T follicular helper cell (primary cell): Measurements from ENCODE around the gene LPCAT1.
"Not testable (repeated sequence)": the region's sequence is repeated elsewhere in the genome, so short reads cannot be mapped to it uniquely, and the experiment has no call there.

Source experiments
- DNase-seq: peaks from one replicate; pipeline ENCODE4 v3.0.0-alpha.2; 2020; ENCODE audit warnings: low read depth

Gene LPCAT1

DNA sequence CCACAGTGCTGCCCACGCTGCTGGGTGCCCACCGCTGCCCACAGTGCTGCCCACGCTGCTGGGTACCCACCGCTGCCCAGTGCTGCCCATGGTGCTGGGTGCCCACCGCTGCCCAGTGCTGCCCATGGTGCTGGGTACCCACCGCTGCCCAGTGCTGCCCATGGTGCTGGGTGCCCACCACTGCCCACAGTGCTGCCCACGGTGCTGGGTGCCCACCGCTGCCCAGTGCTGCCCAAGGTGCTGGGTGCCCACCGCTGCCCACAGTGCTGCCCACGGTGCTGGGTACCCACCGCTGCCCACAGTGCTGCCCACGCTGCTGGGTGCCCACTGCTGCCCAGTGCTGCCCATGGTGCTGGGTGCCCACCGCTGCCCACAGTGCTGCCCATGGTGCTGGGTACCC lies 101.2 kb downstream of the LPCAT1 start:
- not testable (repeated sequence) for DNase-seq

DNA sequence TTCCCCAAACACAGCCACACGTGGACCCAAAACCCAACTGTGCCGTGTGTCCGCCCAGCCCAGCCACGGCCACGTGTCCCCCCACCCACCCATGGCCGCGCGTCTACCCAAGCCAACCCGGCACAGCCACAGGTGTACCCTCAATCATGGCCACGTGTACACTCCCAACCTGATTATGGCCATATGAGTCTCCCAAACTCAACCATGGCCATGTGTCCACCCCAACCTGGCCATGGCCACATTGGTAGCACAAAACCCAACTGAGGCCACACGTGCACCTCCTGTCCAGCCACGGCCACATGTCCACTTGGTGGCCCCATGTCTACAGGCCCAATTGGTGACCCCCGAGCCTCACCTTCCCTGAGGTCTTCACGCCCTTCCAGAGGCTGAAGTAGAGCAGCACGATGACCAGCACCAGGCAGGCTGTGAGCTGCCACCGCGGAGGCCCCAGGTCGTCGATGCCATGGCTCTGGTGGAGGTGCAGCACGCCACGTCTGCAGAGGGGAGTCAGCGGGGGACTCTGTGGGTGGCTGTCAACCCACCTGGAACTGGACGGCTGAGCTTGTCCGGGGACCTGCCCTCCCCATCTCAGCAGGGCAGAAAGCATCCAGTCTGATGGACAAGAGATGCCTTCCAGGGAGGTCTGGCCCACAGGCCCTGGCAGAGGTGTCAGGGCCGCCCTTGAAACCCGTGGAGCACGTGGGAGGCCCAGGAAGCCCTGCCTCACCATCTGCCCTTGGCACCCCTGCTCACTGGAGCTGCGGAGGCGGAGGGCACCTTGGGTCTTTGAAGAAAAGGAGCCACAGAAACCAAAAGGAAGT lies 102.0 kb downstream of the LPCAT1 start:
- DNase-seq = no peak

DNA sequence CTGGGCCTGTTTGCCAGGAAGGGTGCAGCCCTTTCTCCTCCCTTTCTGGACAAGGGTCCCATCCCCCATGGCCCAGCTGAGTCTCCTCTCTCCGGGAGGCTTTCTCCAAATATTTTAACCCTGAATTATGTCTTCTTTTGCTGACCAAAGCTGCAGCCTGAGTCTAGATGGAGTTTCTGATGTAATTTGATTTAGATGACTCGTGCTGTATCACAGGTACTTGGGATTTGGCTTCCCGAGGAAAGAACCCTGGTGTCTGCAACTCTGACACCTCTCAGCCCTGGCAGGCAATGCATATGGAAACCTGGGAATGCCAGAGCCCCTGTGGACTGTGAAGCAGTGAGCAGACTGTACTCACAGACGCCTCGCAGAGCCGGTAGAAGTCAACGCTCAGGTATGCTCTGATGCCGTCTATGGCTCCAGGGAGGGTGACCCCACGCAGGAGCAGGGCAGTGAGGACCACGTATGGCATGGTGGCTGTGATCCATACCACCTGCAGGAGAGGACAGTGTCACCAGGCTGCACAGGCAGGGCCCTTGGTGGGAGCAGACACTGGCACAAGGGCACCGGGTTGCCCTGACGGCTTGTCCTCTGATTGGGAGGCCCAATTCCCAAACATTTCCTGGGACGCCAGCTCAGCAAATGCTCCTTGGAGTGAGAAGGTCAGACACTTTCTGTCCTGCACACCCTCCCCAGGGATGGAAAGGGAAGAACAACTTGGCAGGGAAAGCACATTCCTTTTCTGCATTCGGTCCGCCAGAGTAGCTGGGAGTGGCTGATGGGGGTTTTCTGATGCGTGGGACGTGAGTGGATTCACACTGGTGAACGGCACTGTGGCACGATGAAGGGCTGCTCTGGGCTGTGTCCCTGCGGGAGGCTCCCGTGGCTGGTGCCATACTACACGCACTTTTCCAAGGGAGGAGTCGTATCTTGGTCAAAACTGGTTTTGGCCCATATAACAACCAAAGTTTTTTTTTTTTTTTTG lies 103.3 kb downstream of the LPCAT1 start:
- DNase-seq = no peak

DNA sequence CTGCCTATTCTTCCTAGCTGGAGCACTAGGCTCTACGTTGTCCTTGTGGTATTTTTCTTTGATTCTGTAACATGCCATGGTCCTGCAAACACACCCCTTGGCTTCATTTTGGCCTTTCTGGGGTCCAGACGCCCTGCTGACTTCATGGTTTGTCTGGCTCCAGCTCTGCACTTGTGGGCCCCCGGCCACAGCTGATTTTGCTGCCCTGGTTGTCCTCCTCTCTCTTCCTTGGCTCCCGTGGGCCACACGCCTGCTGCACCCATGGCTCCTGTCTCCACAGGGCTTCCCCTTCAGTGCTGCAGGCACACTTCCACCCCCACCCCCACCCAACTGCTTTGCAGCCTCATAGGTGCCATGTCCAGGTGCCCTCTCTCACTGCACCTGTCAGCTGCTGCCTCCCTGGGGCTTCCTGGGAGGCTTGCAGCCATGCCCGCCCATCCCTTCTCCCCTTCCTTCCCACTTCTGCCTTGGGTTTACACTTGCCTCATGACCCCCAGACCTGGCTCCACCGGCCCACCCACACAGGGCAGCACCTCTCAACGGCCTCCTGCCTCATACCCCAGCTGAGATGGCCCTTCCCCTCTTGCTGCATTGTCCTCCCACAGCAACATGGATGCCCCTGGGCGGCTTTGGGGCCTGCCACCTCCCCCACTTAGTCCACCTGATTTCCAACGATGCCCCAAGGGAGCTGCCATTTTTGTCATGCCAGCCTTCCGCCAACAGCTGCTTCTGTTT lies 104.1 kb downstream of the LPCAT1 start:
- DNase-seq = no peak

DNA sequence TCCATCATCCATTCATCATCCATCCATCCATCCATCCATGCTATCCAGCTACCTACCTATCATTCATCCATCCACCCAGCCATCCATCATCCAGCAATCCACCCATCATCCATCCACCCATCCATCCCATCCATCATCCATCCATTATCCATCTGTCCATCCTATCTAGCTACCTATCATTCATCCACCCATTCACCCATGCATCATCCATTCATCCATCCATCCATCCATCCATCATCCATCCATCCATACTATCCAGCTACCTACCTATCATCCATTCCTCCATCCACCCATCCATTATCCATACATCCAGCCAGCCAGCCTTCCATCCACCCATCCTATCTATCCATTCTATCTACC lies 104.9 kb downstream of the LPCAT1 start:
- no peak for DNase-seq

DNA sequence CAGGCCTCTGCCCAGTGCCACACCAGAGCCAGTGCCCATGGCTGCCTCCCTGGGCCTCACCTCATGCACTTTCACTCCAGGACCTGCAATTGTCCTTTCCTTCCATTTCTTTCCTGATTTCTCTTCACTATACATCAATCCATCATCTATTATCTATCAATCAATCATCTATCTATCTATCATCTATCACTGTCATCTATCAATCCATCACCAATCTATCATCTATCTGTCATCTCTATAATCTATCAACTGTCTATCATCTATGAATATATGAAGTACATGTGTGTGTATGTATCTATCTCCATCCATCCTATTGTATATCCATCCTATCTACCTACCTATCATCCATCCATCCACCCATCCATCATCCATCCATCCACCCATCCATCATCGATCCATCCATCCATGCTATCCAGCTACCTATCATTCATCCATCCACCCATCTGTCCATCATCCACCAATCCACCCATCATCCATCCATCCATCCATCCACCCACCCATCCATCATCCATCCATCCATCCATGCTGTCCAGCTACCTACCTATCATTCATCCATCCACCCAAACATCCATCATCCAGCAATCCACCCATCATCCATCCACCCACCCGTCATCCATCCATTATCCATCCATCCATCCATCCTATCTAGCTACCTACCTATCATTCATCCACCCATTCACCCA lies 105.4 kb downstream of the LPCAT1 start:
- no peak for DNase-seq

DNA sequence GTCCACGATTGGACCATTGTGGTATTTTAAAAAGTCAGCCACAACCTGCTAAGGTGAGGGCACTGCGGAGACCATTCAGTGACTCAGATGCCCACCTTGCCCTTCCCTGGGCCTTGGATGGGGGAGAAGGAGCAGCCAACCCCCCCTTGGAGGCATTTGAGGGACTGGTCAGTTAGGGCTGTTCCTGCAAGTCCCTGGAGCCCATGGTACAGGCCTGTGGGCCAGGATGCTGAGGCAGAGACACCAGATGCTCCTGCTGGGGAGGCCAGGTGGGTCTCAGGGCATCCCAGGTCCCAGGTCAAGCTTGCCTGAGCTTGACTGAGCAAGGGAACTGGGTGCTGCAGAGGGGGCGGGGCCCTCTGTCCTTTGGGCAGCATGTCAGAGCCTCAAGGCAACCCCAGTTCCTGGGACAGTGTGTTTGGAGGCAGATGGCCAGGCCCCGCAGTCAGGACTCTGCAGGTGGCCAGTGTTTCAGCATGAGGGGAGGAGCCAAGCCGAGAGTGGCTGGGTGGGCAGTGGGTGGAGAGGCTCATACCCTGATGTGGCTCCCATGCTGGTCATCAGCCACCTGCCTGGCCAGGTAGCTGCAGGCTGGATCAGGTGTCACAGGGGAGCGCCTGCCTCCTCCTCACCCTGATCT lies 106.1 kb downstream of the LPCAT1 start:
- no peak for DNase-seq

DNA sequence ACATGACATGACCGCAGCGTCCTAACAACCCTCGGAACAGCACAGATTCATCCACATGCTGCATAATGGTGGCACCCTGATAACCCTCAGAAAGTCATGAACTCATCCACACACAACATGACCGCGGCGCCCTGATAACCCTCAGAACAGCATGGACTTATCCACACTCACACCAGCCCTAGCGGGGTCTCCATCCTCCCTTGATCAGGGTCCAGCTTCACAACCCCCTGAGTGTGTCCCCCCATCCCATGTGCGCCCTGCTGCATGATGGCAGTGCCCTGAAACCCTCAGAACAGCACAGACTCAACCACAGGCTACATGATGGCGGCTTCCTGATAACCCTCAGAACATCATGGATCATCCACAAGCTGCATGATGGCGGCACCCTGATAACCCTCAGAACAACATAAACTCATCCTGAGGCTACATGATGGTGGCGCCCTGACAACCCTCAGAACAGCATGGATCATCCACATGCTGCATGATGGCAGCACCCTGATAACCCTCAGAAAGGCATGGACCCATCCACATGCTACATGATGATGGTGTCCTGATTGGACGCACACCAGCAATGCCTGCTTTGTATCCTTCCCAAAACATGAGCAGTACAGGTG lies 106.8 kb downstream of the LPCAT1 start:
- DNase-seq = no peak

DNA sequence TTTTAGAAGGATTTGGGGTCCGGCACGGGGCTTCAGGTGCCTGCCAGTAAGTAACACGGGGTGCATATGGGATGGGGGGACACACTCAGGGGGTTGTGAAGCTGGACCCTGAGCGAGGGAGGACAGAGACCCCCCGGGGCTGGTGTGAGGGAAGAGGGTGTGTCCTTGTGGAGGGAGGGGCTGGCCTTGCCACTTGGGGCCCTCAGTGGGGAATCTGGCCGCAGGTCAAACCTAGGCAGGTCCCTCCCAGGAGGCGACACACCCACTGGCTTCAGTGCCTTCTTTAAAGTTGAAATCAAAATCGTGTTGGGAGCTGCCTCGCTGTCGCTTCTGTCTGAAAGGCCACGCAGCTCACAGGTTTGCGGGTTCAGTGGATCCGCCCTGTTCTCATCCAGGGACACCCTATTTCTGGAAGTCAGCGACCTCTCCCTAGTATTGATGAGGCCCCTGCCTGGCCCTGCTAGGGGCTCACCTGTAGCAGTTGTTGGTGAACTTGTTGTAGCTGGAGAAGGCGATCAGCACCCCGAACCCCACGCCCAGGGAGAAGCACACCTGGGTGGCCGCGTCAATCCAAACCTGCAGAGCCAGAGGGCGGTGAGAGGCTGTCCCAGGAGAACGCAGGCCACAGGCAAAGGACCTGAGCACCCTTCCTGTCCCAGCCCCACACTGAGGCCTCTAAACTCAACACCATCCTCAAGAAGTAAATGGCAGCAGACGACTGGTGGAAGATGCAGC lies 108.0 kb downstream of the LPCAT1 start:
- DNase-seq = no peak

DNA sequence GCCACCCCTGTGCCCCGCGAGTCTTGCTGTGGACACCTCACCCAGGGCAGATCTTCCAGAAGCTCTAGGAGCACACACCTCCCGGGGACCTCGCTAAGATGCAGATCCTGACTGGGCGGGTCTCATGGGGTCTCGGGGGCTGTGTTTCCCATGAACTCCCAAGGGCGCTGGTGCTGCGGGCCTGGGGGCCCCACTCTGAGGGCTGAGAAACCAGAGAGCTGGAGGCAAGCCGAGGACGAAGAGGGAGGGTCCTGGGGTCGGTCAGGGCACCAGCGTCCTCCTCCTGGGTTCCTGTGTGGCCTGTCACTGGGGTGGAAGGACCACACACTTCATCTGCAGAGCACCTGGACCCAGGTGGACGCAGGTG lies 108.7 kb downstream of the LPCAT1 start:
- DNase-seq = no peak

DNA sequence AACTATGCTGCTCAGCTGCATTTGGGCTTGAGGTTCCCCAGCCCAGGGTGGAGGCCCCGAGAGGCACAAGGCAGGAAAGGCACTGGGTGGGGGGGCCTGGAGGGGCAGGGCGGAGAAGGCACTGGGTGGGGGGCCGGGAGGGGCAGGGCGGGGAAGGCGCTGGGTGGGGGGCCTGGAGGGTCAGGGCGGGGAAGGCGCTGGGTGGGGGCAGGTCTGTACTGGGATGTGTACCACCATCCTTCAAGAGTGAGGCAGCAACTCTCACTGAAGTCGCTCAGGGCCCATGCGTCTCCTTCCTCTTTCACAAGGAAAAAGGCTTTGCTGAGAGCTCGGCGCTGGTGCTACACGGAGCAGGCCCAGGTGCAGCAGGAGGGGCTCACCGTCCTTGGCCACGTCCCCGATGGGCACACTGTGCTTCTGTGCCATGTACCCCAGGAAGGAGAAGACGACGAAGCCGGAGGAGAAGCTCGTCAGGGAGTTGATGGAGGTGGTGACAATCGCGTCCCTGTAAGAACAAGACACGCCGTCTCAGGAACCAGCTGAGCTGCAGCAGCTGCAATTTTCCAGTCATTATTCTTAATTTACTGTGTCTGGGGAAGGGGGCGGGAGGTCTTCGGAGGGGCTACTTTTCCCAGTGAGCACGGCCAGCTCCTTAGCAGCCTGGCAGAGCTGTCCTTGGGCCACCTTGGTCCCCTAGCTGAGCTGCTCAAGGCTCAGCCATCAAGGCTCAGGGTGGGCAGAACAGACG lies 109.3 kb downstream of the LPCAT1 start:
- DNase-seq = no peak

DNA sequence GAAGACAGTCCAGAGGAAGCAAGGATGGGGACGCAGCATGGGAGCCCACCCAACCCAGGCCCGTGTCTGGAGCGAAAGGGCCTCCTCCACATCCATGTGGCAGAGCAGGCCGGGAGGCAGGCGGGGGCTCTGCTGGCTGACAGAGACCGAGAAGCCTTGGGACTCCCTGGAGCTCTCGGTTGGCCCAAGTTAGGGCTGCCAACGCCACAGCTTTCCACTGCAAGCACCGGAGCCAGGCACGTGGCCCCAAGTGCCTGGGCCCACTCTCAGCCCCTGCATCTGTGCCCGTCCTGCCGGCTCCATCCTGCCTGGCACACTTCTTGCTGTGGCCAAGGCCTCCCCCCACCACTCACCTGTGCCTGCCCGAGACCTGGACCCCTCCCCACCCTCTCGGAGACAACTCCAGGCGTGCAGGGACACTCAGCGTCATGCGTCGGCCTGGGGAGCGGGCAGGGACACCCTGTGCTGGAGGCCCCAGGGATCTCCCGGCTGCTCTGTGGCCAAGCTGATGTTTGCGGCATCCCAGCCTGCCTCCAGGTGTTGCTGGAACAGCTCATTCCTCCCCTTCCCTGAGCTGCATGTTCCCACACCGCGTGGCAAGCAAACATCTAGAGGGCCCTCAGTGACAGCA lies 110.0 kb downstream of the LPCAT1 start:
- no peak for DNase-seq

DNA sequence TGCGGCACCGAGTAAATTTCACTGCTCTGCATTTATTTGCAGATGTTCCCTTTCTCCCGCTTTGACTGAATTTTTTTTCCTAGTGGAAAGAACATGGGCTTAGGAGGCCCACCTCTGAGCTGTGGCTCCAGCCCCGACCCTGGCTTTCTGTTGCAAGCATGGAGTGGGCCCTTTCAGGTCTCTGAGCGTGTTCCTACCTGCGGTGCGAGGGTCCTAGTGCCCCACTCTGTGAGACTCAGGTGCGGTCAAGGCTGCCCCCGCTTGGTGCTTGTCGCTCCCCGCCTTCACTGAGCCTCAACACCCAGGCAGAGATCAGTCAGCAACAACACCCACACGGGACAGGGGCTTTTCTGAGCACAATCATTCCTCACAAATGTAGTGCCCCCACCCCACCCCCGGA lies 110.5 kb downstream of the LPCAT1 start:
- no peak for DNase-seq

DNA sequence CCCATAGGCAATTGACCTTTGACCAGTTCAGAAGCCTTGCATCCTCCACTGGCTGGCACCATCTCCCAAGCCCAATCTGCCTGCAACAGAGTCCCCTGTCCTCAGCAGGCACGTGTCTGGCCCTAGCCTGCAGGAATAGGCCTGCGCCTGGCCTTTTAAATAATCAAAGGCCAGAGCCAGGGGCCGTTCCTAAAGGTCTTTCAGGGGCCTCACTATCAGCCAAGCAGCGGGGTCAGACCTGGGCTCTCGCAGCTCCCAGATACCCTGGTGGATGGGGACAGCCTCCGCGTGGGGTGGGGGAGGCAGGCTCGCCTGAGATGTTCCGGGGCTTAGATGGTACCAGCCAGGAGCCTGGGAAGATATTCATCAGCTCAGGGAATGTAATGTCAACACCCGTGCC lies 111.1 kb downstream of the LPCAT1 start:
- no peak for DNase-seq

DNA sequence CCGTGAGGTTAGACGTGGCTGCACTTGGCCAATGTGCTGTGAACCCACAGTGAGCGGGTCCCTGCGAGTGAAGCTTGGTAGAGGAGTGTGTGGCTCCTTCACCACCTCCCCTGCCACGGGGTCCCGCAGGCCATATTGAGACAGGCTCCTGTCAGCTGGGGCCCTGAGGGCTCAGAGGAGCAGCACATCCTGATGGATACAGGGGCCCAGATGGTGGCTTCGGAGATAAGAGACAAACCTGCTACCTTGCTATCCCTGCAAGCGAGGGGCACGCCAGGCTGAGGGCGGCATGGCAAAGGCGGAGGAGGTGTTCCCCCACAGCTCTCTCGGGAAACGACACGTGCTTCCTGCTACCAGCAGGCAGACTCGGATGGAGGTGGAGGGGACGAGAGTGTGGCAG lies 111.6 kb downstream of the LPCAT1 start:
- DNase-seq = no peak
